ENCODE results near the gene C12orf75. TPM values are rescaled to one million over a fixed set of nuclear protein-coding genes. Genes with fewer than 3 reads are reported as not detected.

C12orf75 gene
- 40.6 and 133 TPM in 2 replicates for total RNA-seq
- polyA plus RNA-seq = 298 and 336 TPM in 2 replicates
- polyA plus RNA-seq (2012) = 233 and 328 TPM in 2 replicates
- polyA minus RNA-seq (ENCODE audit: low replicate concordance) = 22.0 and 22.2 TPM in 2 replicates

GRCh38 chr12:105330283-105330930, at the start of gene C12orf75:
TSS of gene C12orf75 (plus strand) at chr12:105330691. CDS start at chr12:105330892, 201 bp downstream.
- TF ChIP-seq CTCF (conservative IDR thresholded peaks at IDR 0.05 in 1 of 2, IDR thresholded peaks at IDR 0.05 in 1 of 2; ENCODE audit: low read depth in 1 of 2, low read length in 2 of 2) (no peak), EZH2 (IDR thresholded peaks at IDR 0.05; ENCODE audit: low read length, missing control alignments) (no peak)
- peak within 1 kb of the TSS; percentile 60 for H3K9ac ChIP-seq (ENCODE audit: insufficient read depth, low read length)
- peaks cover 45% of the 10 kb centered on the region for H3K79me2 ChIP-seq (ENCODE audit: control insufficient read depth, insufficient read depth, low read length)
- peak within 1 kb of the TSS; percentile 74 for H2AFZ ChIP-seq (ENCODE audit: low read length)
- DNase-seq (ENCODE audit: low read depth in 2 of 2) = peak; percentile 70 to 78
- peak within 1 kb of the TSS; percentile 94 for H3K4me2 ChIP-seq (ENCODE audit: extremely low read depth, insufficient read depth, low read length)
- peak within 1 kb of the TSS; percentile 69 to 82 (median 76) for H3K4me3 ChIP-seq (replicated peaks in 1 of 4; ENCODE audit: control extremely low read depth in 1 of 4, insufficient read depth in 1 of 4, low read depth in 3 of 4, low read length in 4 of 4)
- no peaks in the 10 kb centered on the region for H3K36me3 ChIP-seq (ENCODE audit: control insufficient read depth, insufficient read depth, low read length)
- H4K20me1 ChIP-seq (ENCODE audit: control insufficient read depth, extremely low read depth, insufficient read depth, low read length) = no peaks in the 10 kb centered on the region
- no peaks in the 10 kb centered on the region for H3K9me3 ChIP-seq (ENCODE audit: control insufficient read depth, insufficient read depth, low read depth, low read length)
- peak within 1 kb of the TSS; percentile 52 for H3K27ac ChIP-seq (ENCODE audit: insufficient read depth, low read length)
- peaks cover 13% of the 10 kb centered on the region for H3K4me1 ChIP-seq (ENCODE audit: control insufficient read depth, extremely low read depth, insufficient read depth, low read length)
- no peaks in the 10 kb centered on the region for H3K27me3 ChIP-seq (ENCODE audit: control insufficient read depth, insufficient read depth, low read length)

DNA sequence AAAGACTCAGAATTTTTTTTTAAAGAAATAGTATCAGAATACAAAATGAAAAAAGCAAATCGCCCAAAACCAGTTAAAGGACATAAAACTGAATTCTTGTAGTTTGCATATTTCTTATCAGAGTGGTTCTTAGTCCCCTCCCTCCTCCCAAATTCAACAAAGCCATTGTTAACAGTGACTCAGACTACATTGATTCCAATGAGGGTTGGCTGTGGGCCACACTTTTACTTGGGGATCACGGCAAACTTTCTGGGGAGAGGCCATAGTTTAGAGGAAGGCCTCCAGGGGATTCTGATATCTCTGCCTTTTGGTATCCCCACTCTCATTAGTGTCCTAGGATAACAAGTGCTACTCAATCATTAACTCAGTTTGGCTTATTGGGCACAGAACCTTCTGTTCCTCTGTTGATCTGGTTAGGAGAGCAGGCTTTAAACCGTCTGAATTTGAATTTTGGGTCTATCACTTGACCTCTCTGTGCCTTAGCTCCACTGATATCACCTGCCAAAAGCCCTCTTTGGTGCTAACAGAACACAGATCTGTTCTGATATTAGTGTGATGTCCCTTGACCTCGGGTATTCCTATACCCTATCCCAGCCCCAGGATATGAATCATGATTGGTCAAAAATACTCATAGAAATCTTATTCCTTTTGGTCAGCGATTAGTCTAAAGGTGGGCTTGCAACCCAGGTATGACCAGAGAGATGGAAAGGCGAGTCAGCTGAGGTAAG, 49.4 kb upstream of the C12orf75 start:
- H3K79me2 ChIP-seq (ENCODE audit: control insufficient read depth, insufficient read depth, low read length) = no peaks in the 10 kb centered on the region
- no peaks in the 10 kb centered on the region for H3K27me3 ChIP-seq (ENCODE audit: control insufficient read depth, insufficient read depth, low read length)
- no peaks in the 10 kb centered on the region for H3K4me1 ChIP-seq (ENCODE audit: control insufficient read depth, extremely low read depth, insufficient read depth, low read length)
- TF ChIP-seq CTCF (conservative IDR thresholded peaks at IDR 0.05 in 1 of 2, IDR thresholded peaks at IDR 0.05 in 1 of 2; ENCODE audit: low read depth in 1 of 2, low read length in 2 of 2) = no peak
- TF ChIP-seq EZH2 (IDR thresholded peaks at IDR 0.05; ENCODE audit: low read length, missing control alignments) = no peak
- no peak overlapping the region for H2AFZ ChIP-seq (ENCODE audit: low read length)
- H3K9ac ChIP-seq (ENCODE audit: insufficient read depth, low read length) = no peak overlapping the region
- no peak overlapping the region for H3K4me3 ChIP-seq (replicated peaks in 1 of 4; ENCODE audit: control extremely low read depth in 1 of 4, insufficient read depth in 1 of 4, low read depth in 3 of 4, low read length in 4 of 4)
- H3K4me2 ChIP-seq (ENCODE audit: extremely low read depth, insufficient read depth, low read length) = no peak overlapping the region
- H3K9me3 ChIP-seq (ENCODE audit: control insufficient read depth, insufficient read depth, low read depth, low read length) = no peaks in the 10 kb centered on the region
- H3K27ac ChIP-seq (ENCODE audit: insufficient read depth, low read length) = no peak overlapping the region
- no peaks in the 10 kb centered on the region for H3K36me3 ChIP-seq (ENCODE audit: control insufficient read depth, insufficient read depth, low read length)
- DNase-seq (ENCODE audit: low read depth in 2 of 2) = peak in 1 of 2 donors; percentile 45
- H4K20me1 ChIP-seq (ENCODE audit: control insufficient read depth, extremely low read depth, insufficient read depth, low read length) = no peaks in the 10 kb centered on the region

- Histone ChIP-seq H3K79me2 (ENCODE audit: control insufficient read depth, insufficient read depth, low read length) (no peaks in the 10 kb centered on the region), H3K4me3 (replicated peaks in 1 of 4; ENCODE audit: control extremely low read depth in 1 of 4, insufficient read depth in 1 of 4, low read depth in 3 of 4, low read length in 4 of 4) (no peak overlapping the region), H3K36me3 (ENCODE audit: control insufficient read depth, insufficient read depth, low read length) (no peaks in the 10 kb centered on the region), H3K4me2 (ENCODE audit: extremely low read depth, insufficient read depth, low read length) (no peak overlapping the region), H4K20me1 (ENCODE audit: control insufficient read depth, extremely low read depth, insufficient read depth, low read length) (no peaks in the 10 kb centered on the region), H3K27me3 (ENCODE audit: control insufficient read depth, insufficient read depth, low read length) (no peaks in the 10 kb centered on the region), H2AFZ (ENCODE audit: low read length) (no peak overlapping the region), H3K9me3 (ENCODE audit: control insufficient read depth, insufficient read depth, low read depth, low read length) (no peaks in the 10 kb centered on the region), H3K4me1 (ENCODE audit: control insufficient read depth, extremely low read depth, insufficient read depth, low read length) (no peaks in the 10 kb centered on the region), H3K9ac (ENCODE audit: insufficient read depth, low read length) (no peak overlapping the region), H3K27ac (ENCODE audit: insufficient read depth, low read length) (no peak overlapping the region)
- no peak for DNase-seq (ENCODE audit: low read depth in 2 of 2)
- TF ChIP-seq CTCF (conservative IDR thresholded peaks at IDR 0.05 in 1 of 2, IDR thresholded peaks at IDR 0.05 in 1 of 2; ENCODE audit: low read depth in 1 of 2, low read length in 2 of 2) = peak in 1 of 2 donors; percentile 3
- TF ChIP-seq EZH2 (IDR thresholded peaks at IDR 0.05; ENCODE audit: low read length, missing control alignments) = no peak
Observed at GRCh38 chr12:105281694-105282049, 48.8 kb upstream of the C12orf75 start.
